Hepatocyte (in vitro differentiated cells): Measurements from ENCODE around the gene CSHL1. TPM values are rescaled to one million over a fixed set of nuclear protein-coding genes. Genes with fewer than 3 reads are reported as not detected.

Experiments used
- DNase-seq: peaks from one replicate; pipeline ENCODE4 v3.0.0-alpha.2; 2016; ENCODE audit warnings: low spot score
- H2AFZ ChIP-seq: fragments of 200-600 bp; sonication (generic); 2 replicates; pipeline ENCODE4 v1.6.0; 2016; ENCODE audit warnings: antibody characterized with exemption, mild to moderate bottlenecking
- H3K27ac ChIP-seq: fragments of 200-600 bp; sonication (generic); 2 replicates; pipeline ENCODE4 v1.5.1; 2016; ENCODE audit warnings: mild to moderate bottlenecking
- H3K27me3 ChIP-seq: fragments of 200-600 bp; sonication (generic); 2 replicates; pipeline ENCODE4 v1.6.1; 2016
- H3K36me3 ChIP-seq: fragments of 200-600 bp; sonication (generic); replicated peaks from 2 replicates; pipeline ENCODE4 v1.5.1; 2016; ENCODE audit warnings: low read depth; ENCODE audit not compliant: insufficient read depth
- H3K4me1 ChIP-seq: fragments of 200-600 bp; sonication (generic); 2 replicates; pipeline ENCODE4 v1.5.1; 2016; ENCODE audit warnings: mild to moderate bottlenecking, moderate library complexity; ENCODE audit not compliant: insufficient read depth
- H3K4me2 ChIP-seq: fragments of 200-600 bp; sonication (generic); 2 replicates; pipeline ENCODE4 v1.6.0; 2016
- H3K4me3 ChIP-seq: fragments of 200-600 bp; sonication (generic); 2 replicates; pipeline ENCODE4 v1.5.1; 2016; ENCODE audit warnings: mild to moderate bottlenecking
- H3K79me2 ChIP-seq: fragments of 200-600 bp; sonication (generic); 2 replicates; pipeline ENCODE4 v1.6.0; 2017; ENCODE audit warnings: mild to moderate bottlenecking
- H3K9me2 ChIP-seq: fragments of 200-600 bp; sonication (generic); replicated peaks from 2 replicates; pipeline ENCODE4 v1.6.0; 2017; ENCODE audit warnings: mild to moderate bottlenecking; ENCODE audit not compliant: insufficient read depth
- H3K9me3 ChIP-seq: fragments of 200-600 bp; sonication (generic); 2 replicates; pipeline ENCODE4 v1.5.1; 2016; ENCODE audit warnings: low read depth, mild to moderate bottlenecking
- H4K20me1 ChIP-seq: fragments of 200-600 bp; sonication (generic); 2 replicates; pipeline ENCODE4 v1.6.0; 2016; ENCODE audit warnings: mild to moderate bottlenecking; ENCODE audit not compliant: insufficient read depth, poor library complexity, severe bottlenecking
- CTCF ChIP-seq: fragments of 200-600 bp; sonication (generic); IDR thresholded peaks from 2 replicates; pipeline ENCODE4 v1.5.1; 2016; ENCODE audit warnings: antibody characterized with exemption, mild to moderate bottlenecking; ENCODE audit not compliant: poor library complexity
- EZH2 ChIP-seq: fragments of 200-600 bp; sonication (generic); IDR thresholded peaks from 2 replicates; pipeline ENCODE4 v1.6.1; 2016; ENCODE audit warnings: antibody characterized with exemption, mild to moderate bottlenecking, borderline replicate concordance
- EZH2phosphoT487 ChIP-seq: fragments of 200-600 bp; sonication (generic); IDR thresholded peaks from one replicate; pipeline ENCODE4 v1.6.1; 2018; ENCODE audit warnings: antibody characterized with exemption, mild to moderate bottlenecking, low read depth, moderate library complexity; ENCODE audit not compliant: unreplicated experiment, severe bottlenecking
- WGBS: methylation state at CpG from one replicate; pipeline ENCODE4 v1.1.6; 2016; ENCODE audit warnings: low lambda C conversion rate; ENCODE audit errors: missing lambda C conversion rate; 5-methylcytosine and 5-hydroxymethylcytosine counted together
- polyA plus RNA-seq: library from polyadenylated mRNA; unstranded; fragments of >200 nt; fragmentation: Nextera tagmentation; extraction: Ambion mirVana; gene quantifications from 2 replicates; pipeline ENCODE4 v1.2.1, GENCODE V29; 2016
- total RNA-seq: library from RNA; depleted of rRNA; stranded (reverse); fragments of >200 nt; gene quantifications from 2 replicates; pipeline ENCODE4 v1.2.3, GENCODE V29; 2014

CSHL1 gene
- total and polyA plus RNA-seq, 2 experiments from 2014 or later: not detected

- H4K20me1 ChIP-seq: no peaks in the 10 kb centered on the region
- H3K79me2 ChIP-seq: no peaks in the 10 kb centered on the region
- H3K4me2 ChIP-seq: no peak overlapping the region
- H3K9me2 ChIP-seq: no peaks in the 10 kb centered on the region
- no peaks in the 10 kb centered on the region for H3K9me3 ChIP-seq
- no peak overlapping the region for H2AFZ ChIP-seq
- no peak overlapping the region for H3K4me3 ChIP-seq
- no peak for DNase-seq
- H3K27ac ChIP-seq: no peak overlapping the region
- TF ChIP-seq CTCF (no peak), EZH2 (no peak), EZH2phosphoT487 (no peak)
- no peaks in the 10 kb centered on the region for H3K27me3 ChIP-seq
- 88% methylated on average over 12 of the region's 14 CpGs for WGBS
- H3K4me1 ChIP-seq: no peaks in the 10 kb centered on the region
- no peaks in the 10 kb centered on the region for H3K36me3 ChIP-seq
Observed at GRCh38 chr17:63940584-63940983, 29.5 kb upstream of the CSHL1 start.

DNA sequence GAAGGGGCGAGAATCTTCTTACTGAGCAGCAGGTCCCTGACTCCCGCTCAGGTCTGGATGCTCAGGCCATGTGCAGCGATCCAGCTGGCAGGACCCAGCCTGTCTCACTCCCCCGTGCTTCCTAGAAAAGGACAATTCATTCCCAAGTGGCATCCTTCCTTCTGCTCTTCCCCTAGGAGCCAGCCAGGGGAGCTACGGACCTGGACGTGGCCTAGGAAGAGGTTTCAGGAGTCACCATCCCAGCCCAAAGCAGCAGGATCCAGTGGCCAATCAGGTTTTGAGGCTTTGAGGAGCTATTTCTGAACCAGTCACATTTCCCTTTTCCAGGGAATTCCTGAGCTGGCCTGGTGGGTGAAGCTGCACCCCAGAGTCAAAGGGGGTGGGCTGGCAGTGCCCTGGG lies 28.8 kb upstream of the CSHL1 start:
- no peaks in the 10 kb centered on the region for H3K79me2 ChIP-seq
- H3K36me3 ChIP-seq: no peaks in the 10 kb centered on the region
- H3K27ac ChIP-seq: no peak overlapping the region
- H3K4me2 ChIP-seq: no peak overlapping the region
- no peak overlapping the region for H2AFZ ChIP-seq
- no peaks in the 10 kb centered on the region for H4K20me1 ChIP-seq
- 74% methylated on average over 6 of the region's 6 CpGs for WGBS
- H3K4me3 ChIP-seq: no peak overlapping the region
- H3K9me2 ChIP-seq: no peaks in the 10 kb centered on the region
- no peaks in the 10 kb centered on the region for H3K4me1 ChIP-seq
- H3K27me3 ChIP-seq: no peaks in the 10 kb centered on the region
- DNase-seq: no peak
- TF ChIP-seq CTCF (no peak), EZH2 (no peak), EZH2phosphoT487 (no peak)
- no peaks in the 10 kb centered on the region for H3K9me3 ChIP-seq

- no peak for DNase-seq
- Histone ChIP-seq H4K20me1 (no peaks in the 10 kb centered on the region), H3K27me3 (no peaks in the 10 kb centered on the region), H3K79me2 (no peaks in the 10 kb centered on the region), H2AFZ (no peak overlapping the region), H3K4me1 (no peaks in the 10 kb centered on the region), H3K9me3 (no peaks in the 10 kb centered on the region), H3K36me3 (no peaks in the 10 kb centered on the region), H3K4me3 (no peak overlapping the region), H3K27ac (no peak overlapping the region), H3K4me2 (no peak overlapping the region), H3K9me2 (no peaks in the 10 kb centered on the region)
- no peak for TF ChIP-seq EZH2
- TF ChIP-seq EZH2phosphoT487: no peak
- no peak for TF ChIP-seq CTCF
- WGBS: 88% methylated on average over 9 of the region's 9 CpGs
Observed at GRCh38 chr17:63939401-63939800, 28.3 kb upstream of the CSHL1 start.

DNA sequence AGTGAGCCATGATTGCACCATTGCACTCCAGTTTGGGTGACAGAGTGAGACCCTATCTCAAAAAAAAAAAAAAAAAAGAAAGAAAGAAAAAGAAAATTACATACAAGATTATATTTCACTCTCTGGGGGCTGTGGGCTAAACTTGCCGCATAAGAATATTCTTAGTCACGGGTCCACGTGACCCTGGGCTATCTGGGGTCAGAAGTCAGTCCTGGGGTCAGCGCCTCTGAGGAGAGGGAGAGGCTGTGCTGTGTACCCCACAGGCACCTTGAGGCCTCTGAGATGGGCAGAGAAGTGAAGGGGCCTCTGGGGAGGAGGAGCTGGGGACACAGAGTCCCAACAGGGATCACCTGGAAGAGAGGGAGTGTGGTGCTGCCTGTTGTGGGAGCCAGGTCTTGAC lies 26.9 kb upstream of the CSHL1 start:
- 95% methylated on average over 4 of the region's 4 CpGs for WGBS
- no peak for DNase-seq
- H3K9me3 ChIP-seq: no peaks in the 10 kb centered on the region
- H3K4me3 ChIP-seq: no peak overlapping the region
- TF ChIP-seq CTCF (no peak), EZH2 (no peak), EZH2phosphoT487 (no peak)
- H3K36me3 ChIP-seq: no peaks in the 10 kb centered on the region
- H3K9me2 ChIP-seq: no peaks in the 10 kb centered on the region
- no peaks in the 10 kb centered on the region for H3K4me1 ChIP-seq
- no peak overlapping the region for H3K27ac ChIP-seq
- no peaks in the 10 kb centered on the region for H3K79me2 ChIP-seq
- H4K20me1 ChIP-seq: no peaks in the 10 kb centered on the region
- H3K27me3 ChIP-seq: no peaks in the 10 kb centered on the region
- no peak overlapping the region for H2AFZ ChIP-seq
- H3K4me2 ChIP-seq: no peak overlapping the region
